Endothelial cell of umbilical vein (primary cell): ENCODE results near the gene PRKAG2.

Source experiments
- CTCF ChIP-seq, 2 donors: IDR thresholded peaks; 1 replicate in 1 of 2; 2 replicates in 1 of 2; pipeline ENCODE4 v1.5.1; 2011; ENCODE audit warnings: low read length in 2 of 2, mild to moderate bottlenecking in 2 of 2, moderate library complexity in 2 of 2, control low read depth in 1 of 2, inconsistent platforms in 1 of 2, low read depth in 1 of 2; ENCODE audit not compliant: insufficient read depth in 1 of 2; ENCODE audit errors: extremely low read depth in 1 of 2
- EZH2 ChIP-seq: IDR thresholded peaks from 2 replicates; pipeline ENCODE4 v1.6.1; 2012; ENCODE audit warnings: borderline replicate concordance, low read depth, mild to moderate bottlenecking, moderate library complexity, low read length, inconsistent platforms; ENCODE audit not compliant: severe bottlenecking
- FOS ChIP-seq: IDR thresholded peaks from 2 replicates; pipeline ENCODE4 v1.6.1; 2011; ENCODE audit warnings: mild to moderate bottlenecking, low read length, moderate library complexity, borderline replicate concordance; ENCODE audit not compliant: insufficient read depth
- GATA2 ChIP-seq: IDR thresholded peaks from 2 replicates; pipeline ENCODE4 v1.7.0; 2011; ENCODE audit warnings: low read depth, mild to moderate bottlenecking, moderate library complexity, mixed read lengths, low read length; ENCODE audit not compliant: insufficient read length, insufficient read depth
- JUN ChIP-seq: IDR thresholded peaks from 2 replicates; pipeline ENCODE4 v1.6.1; 2011; ENCODE audit warnings: borderline replicate concordance, low read depth; ENCODE audit not compliant: insufficient read length, insufficient read depth
- MAX ChIP-seq: IDR thresholded peaks from 2 replicates; pipeline ENCODE4 v1.6.1; 2011; ENCODE audit not compliant: insufficient read depth, insufficient read length
- POLR2A ChIP-seq: IDR thresholded peaks from 2 replicates; pipeline ENCODE4 v1.6.1; 2012; ENCODE audit warnings: low read depth, mild to moderate bottlenecking, control low read depth, low read length
- POLR2AphosphoS5 ChIP-seq: IDR thresholded peaks from 2 replicates; pipeline ENCODE4 v1.6.1; 2012; ENCODE audit warnings: low read depth, mild to moderate bottlenecking, control low read depth, low read length, moderate library complexity; ENCODE audit not compliant: insufficient read depth

GRCh38 chr7:151924001-151924400 lies 47.1 kb upstream of the PRKAG2 start:
- TF ChIP-seq MAX (no peak), CTCF (IDR thresholded peaks at IDR 0.05; ENCODE audit: extremely low read depth in 1 of 2, insufficient read depth in 1 of 2, low read depth in 1 of 2, low read length in 2 of 2) (no peak), EZH2 (no peak), JUN (no peak), POLR2AphosphoS5 (no peak), POLR2A (no peak), GATA2 (no peak), FOS (no peak)
